ENCODE data around the gene FZD4.
A peak's percentile ranks its signal among the peaks of the same experiment; 100 is the strongest.
"Not testable (repeated sequence)": the region's sequence is repeated elsewhere in the genome, so short reads cannot be mapped to it uniquely, and the experiment has no call there.

Gene FZD4

DNA sequence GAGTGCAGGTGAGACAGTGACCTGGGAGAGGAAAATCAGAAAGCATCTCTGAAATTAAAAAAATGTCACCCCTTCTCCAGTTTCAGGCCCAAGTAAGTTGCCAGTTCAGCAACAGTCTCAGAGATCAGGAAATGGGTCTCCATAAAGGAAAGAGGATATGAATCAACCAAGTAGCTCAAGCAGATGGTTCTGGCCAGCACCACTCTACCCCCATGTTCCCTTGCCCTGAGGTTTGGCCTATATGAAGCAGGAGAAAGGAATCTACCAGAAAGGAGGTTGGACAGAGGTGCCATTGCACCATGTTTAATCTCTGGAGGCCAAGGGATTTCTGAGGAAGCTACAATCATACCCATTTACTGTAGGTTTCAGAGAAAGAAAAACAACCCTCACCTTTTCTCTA lies 7.7 kb downstream of the FZD4 start:
- Histone ChIP-seq H3K4me1 (peaks cover 0 to 99% (median 68%) of the 10 kb centered on the region in 4 donors), H3K9me3 (no peaks in the 10 kb centered on the region), H3K4me3 (peak overlapping the region in 1 of 2 donors; percentile 88), H3K36me3 (peaks cover 32 to 70% (median 62%) of the 10 kb centered on the region in 3 donors), H3K27ac (peak overlapping the region; percentile 47 to 52), H3K27me3 (no peaks in the 10 kb centered on the region)
- no peak for DNase-seq
- intact Hi-C loops (cut with DNase I; ENCODE audit: low total_unique reads) = no loop called here
- TF ChIP-seq CTCF (IDR thresholded peaks at IDR 0.05) = no peak

DNA sequence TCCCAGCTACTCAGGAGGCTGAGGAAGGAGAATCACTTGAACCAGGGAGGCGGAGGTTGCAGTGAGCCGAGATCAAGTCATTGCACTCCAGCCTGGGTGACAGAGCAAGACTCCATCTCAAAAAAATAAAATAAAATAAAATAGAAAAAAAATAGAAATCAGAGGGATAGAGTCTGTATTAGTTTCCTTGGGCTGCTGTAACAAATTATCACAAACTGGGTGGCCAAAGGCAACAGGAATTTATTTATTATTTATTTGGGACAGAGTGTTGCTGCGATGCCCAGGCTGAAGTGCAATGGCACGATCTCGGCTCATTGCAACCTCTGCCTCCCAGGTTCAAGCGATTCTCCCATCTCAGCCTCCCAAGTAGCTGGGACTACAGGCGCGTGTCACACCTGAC lies 11.7 kb downstream of the FZD4 start:
- DNase-seq; H3K27me3 ChIP-seq; H3K9me3 ChIP-seq; H3K4me3 ChIP-seq; intact Hi-C loops (cut with DNase I; ENCODE audit: low total_unique reads): not testable (repeated sequence)
- peaks cover 17 to 46% (median 37%) of the 10 kb centered on the region in 3 donors for H3K36me3 ChIP-seq
- peaks cover 0 to 98% (median 67%) of the 10 kb centered on the region in 4 donors for H3K4me1 ChIP-seq
- H3K27ac ChIP-seq = peak overlapping the region in 1 of 2 donors; percentile 68

GRCh38 chr11:86941871-86942599 lies 13.2 kb downstream of the FZD4 start:
- intact Hi-C loops (cut with DNase I; ENCODE audit: low total_unique reads) = no loop called here
- H3K4me3 ChIP-seq = no peak overlapping the region

GRCh38 chr11:86941077-86941870 lies 13.9 kb downstream of the FZD4 start:
- Histone ChIP-seq H3K4me1 (peaks cover 0 to 89% (median 52%) of the 10 kb centered on the region in 4 donors), H3K4me3 (peak overlapping the region in 1 of 2 donors; percentile 21), H3K27ac (peak overlapping the region; percentile 68 to 74), H3K9me3 (no peaks in the 10 kb centered on the region), H3K36me3 (peaks cover 1 to 24% (median 15%) of the 10 kb centered on the region in 3 donors), H3K27me3 (no peaks in the 10 kb centered on the region)
- TF ChIP-seq CTCF (IDR thresholded peaks at IDR 0.05) = no peak
- DNase-seq = no peak
- intact Hi-C loops (cut with DNase I; ENCODE audit: low total_unique reads) = no loop called here

More at GRCh38 chr11:86941871-86942599, 13.2 kb downstream of the FZD4 start:
- no peak for DNase-seq
- H3K9me3 ChIP-seq = no peaks in the 10 kb centered on the region
- no peaks in the 10 kb centered on the region for H3K27me3 ChIP-seq
- peaks cover 7 to 32% (median 22%) of the 10 kb centered on the region in 3 donors for H3K36me3 ChIP-seq
- H3K27ac ChIP-seq = peak overlapping the region; percentile 68 to 74
- peaks cover 0 to 97% (median 59%) of the 10 kb centered on the region in 4 donors for H3K4me1 ChIP-seq
- TF ChIP-seq CTCF (IDR thresholded peaks at IDR 0.05) = no peak

DNA sequence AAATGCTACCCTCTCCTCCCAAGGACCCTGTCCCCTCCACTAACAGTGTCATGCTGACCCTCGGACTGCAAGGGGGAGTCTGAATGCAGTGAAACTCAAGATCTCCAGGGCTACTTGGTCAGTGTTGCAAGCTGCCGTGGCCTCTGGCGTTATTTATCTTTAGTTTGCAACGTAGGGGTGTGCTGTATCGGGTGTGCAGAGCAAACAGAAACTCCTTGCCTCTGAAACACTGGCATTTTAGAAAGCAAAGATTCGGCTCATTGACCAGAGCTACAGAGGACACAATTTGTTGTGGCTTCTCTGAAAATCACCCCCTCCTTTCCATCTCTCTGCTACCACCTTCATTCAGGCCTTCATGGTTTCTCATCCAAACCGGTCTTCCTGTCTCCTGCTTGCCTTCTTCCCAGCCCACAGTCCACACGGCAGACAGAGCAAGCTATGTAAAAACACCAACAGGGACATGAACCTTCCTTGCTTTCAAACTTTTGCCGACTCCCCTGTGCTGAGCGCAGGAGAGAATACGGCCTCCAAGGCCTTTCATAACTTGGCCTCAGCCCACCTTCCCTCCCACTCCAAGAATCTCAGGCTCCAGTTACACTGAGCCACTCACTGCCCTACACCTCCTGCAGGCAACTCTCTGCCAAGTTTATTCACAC lies 14.9 kb downstream of the FZD4 start:
- no peaks in the 10 kb centered on the region for H3K27me3 ChIP-seq
- peak; percentile 66 to 80 for DNase-seq
- H3K9me3 ChIP-seq = no peaks in the 10 kb centered on the region
- no peak for TF ChIP-seq CTCF (IDR thresholded peaks at IDR 0.05)
- H3K4me1 ChIP-seq = peaks cover 0 to 82% (median 44%) of the 10 kb centered on the region in 4 donors
- peak overlapping the region; percentile 68 to 74 for H3K27ac ChIP-seq
- intact Hi-C loops (cut with DNase I; ENCODE audit: low total_unique reads) = no loop called here
- H3K36me3 ChIP-seq = peaks cover 0 to 16% (median 9%) of the 10 kb centered on the region in 3 donors
- peak overlapping the region; percentile 2 to 37 for H3K4me3 ChIP-seq
